ENCODE data around the gene FICD. TPM values are rescaled to one million over a fixed set of nuclear protein-coding genes. Genes with fewer than 3 reads are reported as not detected.

FICD gene
- total and polyA plus RNA-seq, 9 of the 15 experiments (the other 6 are each of a cell fraction or from before 2014, with no cell fraction given), result 0.88 to 4.5 (median 1.9) TPM

- TF ChIP-seq MAZ (CRISPR knock-in tag; conservative IDR thresholded peaks at IDR 0.05 in 1 of 2, IDR thresholded peaks at IDR 0.05 in 1 of 2), result peak in 1 of 2 experiments; percentile 23; a peak in 1 of 4 replicates
- TF ChIP-seq ZBTB7A (IDR thresholded peaks at IDR 0.05; ENCODE audit: borderline replicate concordance, control insufficient read depth, low read depth, low read length), result no peak
- TF ChIP-seq ZNF766 (CRISPR knock-in tag; conservative IDR thresholded peaks at IDR 0.05), result peak; percentile 45; the same call in 1 of the 2 replicates
- TF ChIP-seq CBX5 (IDR thresholded peaks at IDR 0.05; ENCODE audit: borderline replicate concordance, low read depth), result no peak
Observed at GRCh38 chr12:108468196-108468968, 46.7 kb upstream of the FICD start (continued).

- in situ Hi-C loops (cut with MboI) (no loop called here), intact Hi-C loops (cut with micrococcal nuclease) (no loop called here)
- Histone ChIP-seq H2AFZ (ENCODE audit: low read depth, low read length) (no peak overlapping the region), H3K27me3 (ENCODE audit: control insufficient read depth in 2 of 2, insufficient read depth in 2 of 2, low read length in 2 of 2) (0 out of 5 replicates have a peak, but pooled peaks cover 0 to 2% of the 10 kb centered on the region in 2 experiments), H3K4me2 (ENCODE audit: insufficient read depth, low read length) (no peak overlapping the region), H3K4me1 (replicated peaks in 1 of 2; ENCODE audit: control insufficient read depth in 2 of 2, insufficient read depth in 2 of 2, low read length in 2 of 2) (peaks cover 0 to 17% of the 10 kb centered on the region in 2 experiments; a peak in 4 of 5 replicates), H3K79me2 (ENCODE audit: control insufficient read depth, insufficient read depth, low read length) (no peaks in the 10 kb centered on the region), H4K20me1 (replicated peaks; ENCODE audit: control insufficient read depth, insufficient read depth, low read length) (no peaks in the 10 kb centered on the region), H3K4me3 (no peak overlapping the region), H3K9me3 (replicated peaks; ENCODE audit: control insufficient read depth, insufficient read depth, low read depth, low read length) (peaks cover 4% of the 10 kb centered on the region; the same call in 1 of the 2 replicates), H3K9me1 (ENCODE audit: control insufficient read depth, insufficient read depth, low read length) (no peaks in the 10 kb centered on the region), H3K36me3 (ENCODE audit: control insufficient read depth, insufficient read depth, low read length) (no peaks in the 10 kb centered on the region), H3K27ac (ENCODE audit: extremely low read depth, low read depth, low read length) (no peak overlapping the region), H3K9ac (ENCODE audit: insufficient read depth in 1 of 2, low read depth in 2 of 2, low read length in 2 of 2) (no peak overlapping the region)
- DNase-seq (ENCODE audit: extremely low read depth in 1 of 4, low spot score in 3 of 4) (no peak), ATAC-seq (peak; percentile 21; the same call in 2 of the 3 replicates), FAIRE-seq (no peak)
- no TSS peak for BruUV-seq (replicated peaks)
- ChIA-PET CTCF (ENCODE audit: low intra/inter-chr PET ratio) (interaction anchor here (0.6 kb wide), 1 partner anchor 9 kb away, joined by 5 read pairs; no protein-coding TSS in a partner anchor), POLR2A (interaction anchor here (0.6 to 1.1 kb wide), 3 partner anchors 11 to 160 kb away, joined by 3 to 4 read pairs (median 3); no protein-coding TSS in a partner anchor)
- WGBS (ENCODE audit: insufficient coverage, low coverage, missing lambda C conversion rate), result 6% methylated on average over 5 of the region's 5 CpGs
- TF ChIP-seq ZNF609 (CRISPR knock-in tag; IDR thresholded peaks at IDR 0.05; ENCODE audit: borderline replicate concordance), result no peak
- TF ChIP-seq NEUROD1 (IDR thresholded peaks at IDR 0.05; ENCODE audit: borderline replicate concordance, low read depth, low read length, partially characterized antibody), result no peak
- TF ChIP-seq TOE1 (IDR thresholded peaks at IDR 0.05; ENCODE audit: borderline replicate concordance), result peak; percentile 45; the same call in 1 of the 2 replicates
- no peak for TF ChIP-seq TOE1 (CRISPR knock-in tag; IDR thresholded peaks at IDR 0.05; ENCODE audit: borderline replicate concordance, low read depth)
- 0 out of 2 replicates have a peak, but pooled peaks have one; percentile 31 for TF ChIP-seq ATF3 (IDR thresholded peaks at IDR 0.05)
- TF ChIP-seq ATF3 (CRISPR knock-in tag; conservative IDR thresholded peaks at IDR 0.05), result no peak
- TF ChIP-seq POLR2AphosphoS2 (IDR thresholded peaks at IDR 0.05; ENCODE audit: low read length), result no peak
Observed at GRCh38 chr12:108473400-108474055, 41.5 kb upstream of the FICD start.

Data from K562 (cell line).